ENCODE measurements around the gene DNAH1. TPM values are rescaled to one million over a fixed set of nuclear protein-coding genes. Genes with fewer than 3 reads are reported as not detected.
A peak's percentile ranks its signal among the peaks of the same experiment; 100 is the strongest.

Gene DNAH1
- total RNA-seq, 1 donor from 2014 or later: 0.80 TPM

DNA sequence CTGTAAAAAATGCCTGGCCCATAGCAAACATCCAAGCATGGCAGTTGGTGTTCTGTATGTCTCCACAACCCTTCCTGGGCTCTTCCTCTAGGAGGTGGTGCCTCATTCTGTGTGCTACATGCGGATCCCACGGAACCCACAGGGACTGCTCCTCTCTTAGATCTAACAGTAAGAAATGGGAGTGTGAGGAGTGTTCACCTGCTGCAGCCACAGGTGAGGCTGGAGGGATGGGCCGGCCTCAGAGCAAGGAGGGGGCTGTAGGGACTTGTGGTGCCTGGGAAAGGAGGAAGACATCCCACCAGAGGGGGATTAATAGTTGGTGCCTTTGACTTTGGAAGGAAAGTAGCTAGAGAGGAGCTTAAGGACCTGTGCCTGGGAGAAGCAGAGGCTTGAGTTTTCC lies 106.5 kb downstream of the DNAH1 start:
- no peaks in the 10 kb centered on the region for H3K79me2 ChIP-seq (ENCODE audit: low read depth)
- no peak overlapping the region for H3K4me2 ChIP-seq
- H2AFZ ChIP-seq (replicated peaks): no peak overlapping the region
- no peaks in the 10 kb centered on the region for H4K20me1 ChIP-seq (ENCODE audit: low read depth)
- Mint-ChIP-seq H3K36me3 (no peaks in the 10 kb centered on the region), H3K9me3 (no peaks in the 10 kb centered on the region), H3K27ac (no peak overlapping the region), H3K27me3 (ENCODE audit: insufficient read depth, low read depth) (no peaks in the 10 kb centered on the region), H3K4me3 (no peak overlapping the region), H3K4me1 (no peaks in the 10 kb centered on the region)
- no peaks in the 10 kb centered on the region for H3K9me3 ChIP-seq (ENCODE audit: low read depth)
- TF ChIP-seq EZH2 (IDR thresholded peaks at IDR 0.05) (no peak), EZH2phosphoT487 (IDR thresholded peaks at IDR 0.05) (no peak), CTCF (IDR thresholded peaks at IDR 0.05) (no peak)
- H3K27ac ChIP-seq: no peak overlapping the region
- no peaks in the 10 kb centered on the region for H3K27me3 ChIP-seq
- no peaks in the 10 kb centered on the region for H3K4me1 ChIP-seq
- no peaks in the 10 kb centered on the region for H3K36me3 ChIP-seq
- no peak overlapping the region for H3K4me3 ChIP-seq
- DNase-seq (ENCODE audit: low spot score): no peak
- H3K9ac ChIP-seq: no peak overlapping the region
- H3F3A ChIP-seq (ENCODE audit: low read depth): no peaks in the 10 kb centered on the region

- H3K36me3 Mint-ChIP-seq: no peaks in the 10 kb centered on the region
- Histone ChIP-seq H3K79me2 (ENCODE audit: low read depth) (no peaks in the 10 kb centered on the region), H2AFZ (replicated peaks) (no peak overlapping the region), H3F3A (ENCODE audit: low read depth) (no peaks in the 10 kb centered on the region), H3K4me2 (no peak overlapping the region), H3K27ac (no peak overlapping the region), H4K20me1 (ENCODE audit: low read depth) (no peaks in the 10 kb centered on the region), H3K9me3 (ENCODE audit: low read depth) (no peaks in the 10 kb centered on the region), H3K4me3 (no peak overlapping the region), H3K4me1 (no peaks in the 10 kb centered on the region), H3K36me3 (no peaks in the 10 kb centered on the region), H3K9ac (no peak overlapping the region), H3K27me3 (no peaks in the 10 kb centered on the region)
- H3K4me1 Mint-ChIP-seq: no peaks in the 10 kb centered on the region
- no peaks in the 10 kb centered on the region for H3K27me3 Mint-ChIP-seq (ENCODE audit: insufficient read depth, low read depth)
- DNase-seq (ENCODE audit: low spot score): no peak
- TF ChIP-seq EZH2 (IDR thresholded peaks at IDR 0.05) (no peak), CTCF (IDR thresholded peaks at IDR 0.05) (no peak), EZH2phosphoT487 (IDR thresholded peaks at IDR 0.05) (no peak)
- no peak overlapping the region for H3K4me3 Mint-ChIP-seq
- no peak overlapping the region for H3K27ac Mint-ChIP-seq
- no peaks in the 10 kb centered on the region for H3K9me3 Mint-ChIP-seq
Measured at GRCh38 chr3:52423173-52423572, 107.1 kb downstream of the DNAH1 start.

DNA sequence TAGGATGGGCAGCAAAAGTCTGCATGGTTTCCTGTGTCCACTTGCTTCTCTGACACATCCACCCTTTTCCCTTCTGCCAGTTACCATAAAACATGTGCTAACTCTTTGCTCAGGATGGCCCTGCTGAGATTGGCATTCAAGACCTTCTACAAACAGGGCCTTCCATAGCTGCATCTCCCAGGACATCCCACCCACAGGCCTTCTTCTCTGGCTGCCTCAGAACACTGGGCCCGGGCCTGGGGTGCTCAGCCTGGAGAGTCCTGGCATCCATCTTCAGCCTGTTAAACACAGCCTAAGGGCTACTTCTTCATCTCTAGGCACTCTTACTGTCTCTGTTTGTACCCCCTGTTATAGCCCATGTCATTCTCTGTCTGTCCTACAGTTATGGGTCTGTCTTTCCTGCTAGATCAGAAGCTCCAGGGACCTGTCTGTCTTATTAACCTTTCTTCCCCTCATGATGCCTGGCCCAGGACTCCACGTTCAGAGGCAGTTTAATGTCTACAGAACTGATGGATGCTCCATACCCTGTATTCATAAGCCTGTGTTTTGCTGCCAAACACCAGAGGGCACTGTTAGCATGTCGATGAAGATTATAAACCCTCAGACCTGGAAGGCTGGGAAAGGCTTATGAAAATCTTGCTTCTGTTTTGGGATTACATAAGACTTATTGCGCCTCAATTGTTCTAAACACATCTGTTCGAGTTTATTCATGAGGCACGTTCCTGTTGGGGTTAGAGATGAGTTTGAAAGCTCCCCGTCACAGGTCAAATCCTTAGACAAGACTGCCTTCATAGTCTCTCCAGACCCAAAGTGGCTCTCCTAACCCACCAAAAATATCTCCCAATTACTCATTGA lies 112.3 kb downstream of the DNAH1 start:
- H3K4me1 Mint-ChIP-seq: peaks cover 21% of the 10 kb centered on the region
- Histone ChIP-seq H3K9ac (no peak overlapping the region), H4K20me1 (ENCODE audit: low read depth) (no peaks in the 10 kb centered on the region), H3K4me3 (no peak overlapping the region), H3K4me1 (peaks cover 8% of the 10 kb centered on the region), H3K79me2 (ENCODE audit: low read depth) (no peaks in the 10 kb centered on the region), H3K27ac (no peak overlapping the region), H3K9me3 (ENCODE audit: low read depth) (no peaks in the 10 kb centered on the region), H2AFZ (replicated peaks) (peak overlapping the region; percentile 21), H3K27me3 (no peaks in the 10 kb centered on the region), H3K36me3 (no peaks in the 10 kb centered on the region), H3K4me2 (no peak overlapping the region), H3F3A (ENCODE audit: low read depth) (peaks cover 7% of the 10 kb centered on the region)
- H3K4me3 Mint-ChIP-seq: no peak overlapping the region
- no peaks in the 10 kb centered on the region for H3K9me3 Mint-ChIP-seq
- peak; percentile 77 for DNase-seq (ENCODE audit: low spot score)
- H3K27ac Mint-ChIP-seq: no peak overlapping the region
- H3K36me3 Mint-ChIP-seq: no peaks in the 10 kb centered on the region
- H3K27me3 Mint-ChIP-seq (ENCODE audit: insufficient read depth, low read depth): peaks cover 4% of the 10 kb centered on the region
- TF ChIP-seq CTCF (IDR thresholded peaks at IDR 0.05) (peak; percentile 84), EZH2phosphoT487 (IDR thresholded peaks at IDR 0.05) (no peak)

All from neural progenitor cell (in vitro differentiated cells).